ENCODE measurements around the gene SERTM1.

SERTM1 gene

GRCh38 chr13:36710396-36710795 lies 36.6 kb downstream of the SERTM1 start:
- no peak overlapping the region for H3K27ac ChIP-seq (ENCODE audit: low read depth, low read length, severe bottlenecking)
- H3K4me3 ChIP-seq (ENCODE audit: extremely low read depth, insufficient read depth, low read length, poor library complexity, severe bottlenecking) = no peak overlapping the region
- H3K36me3 ChIP-seq (ENCODE audit: control insufficient read depth, insufficient read depth, low read length) = no peaks in the 10 kb centered on the region
- H3K9me3 ChIP-seq (ENCODE audit: control insufficient read depth, low read length) = no peaks in the 10 kb centered on the region
- peaks cover 4% of the 10 kb centered on the region for H3K4me1 ChIP-seq (ENCODE audit: control insufficient read depth, insufficient read depth, low read length, poor library complexity, severe bottlenecking)
- 80 to 100% methylated on average over 3 of the region's 4 CpGs for WGBS, 2 experiments (ENCODE audit: insufficient coverage in 2 of 2)

GRCh38 chr13:36712290-36712689 lies 38.5 kb downstream of the SERTM1 start:
- Histone ChIP-seq H3K4me3 (ENCODE audit: extremely low read depth, insufficient read depth, low read length, poor library complexity, severe bottlenecking) (no peak overlapping the region), H3K27ac (ENCODE audit: low read depth, low read length, severe bottlenecking) (no peak overlapping the region), H3K4me1 (ENCODE audit: control insufficient read depth, insufficient read depth, low read length, poor library complexity, severe bottlenecking) (peaks cover 4% of the 10 kb centered on the region), H3K9me3 (ENCODE audit: control insufficient read depth, low read length) (no peaks in the 10 kb centered on the region), H3K36me3 (ENCODE audit: control insufficient read depth, insufficient read depth, low read length) (no peaks in the 10 kb centered on the region)
- 82 to 90% methylated on average over 1 to 2 of the region's 3 CpGs for WGBS, 2 experiments (ENCODE audit: insufficient coverage in 2 of 2)

- Histone ChIP-seq H3K4me1 (ENCODE audit: control insufficient read depth, insufficient read depth, low read length, poor library complexity, severe bottlenecking) (peaks cover 4% of the 10 kb centered on the region), H3K4me3 (ENCODE audit: extremely low read depth, insufficient read depth, low read length, poor library complexity, severe bottlenecking) (no peak overlapping the region), H3K9me3 (ENCODE audit: control insufficient read depth, low read length) (no peaks in the 10 kb centered on the region), H3K27ac (ENCODE audit: low read depth, low read length, severe bottlenecking) (no peak overlapping the region), H3K36me3 (ENCODE audit: control insufficient read depth, insufficient read depth, low read length) (no peaks in the 10 kb centered on the region)
- 81 to 84% methylated on average over 3 to 4 of the region's 5 CpGs for WGBS, 2 experiments (ENCODE audit: insufficient coverage in 2 of 2)
These were observed 39.0 kb downstream of the SERTM1 start for GRCh38 chr13:36712770-36713169.

GRCh38 chr13:36713887-36714286 lies 40.1 kb downstream of the SERTM1 start:
- Histone ChIP-seq H3K27ac (ENCODE audit: low read depth, low read length, severe bottlenecking) (no peak overlapping the region), H3K9me3 (ENCODE audit: control insufficient read depth, low read length) (no peaks in the 10 kb centered on the region), H3K36me3 (ENCODE audit: control insufficient read depth, insufficient read depth, low read length) (no peaks in the 10 kb centered on the region), H3K4me3 (ENCODE audit: extremely low read depth, insufficient read depth, low read length, poor library complexity, severe bottlenecking) (no peak overlapping the region), H3K4me1 (ENCODE audit: control insufficient read depth, insufficient read depth, low read length, poor library complexity, severe bottlenecking) (peaks cover 11% of the 10 kb centered on the region)
- WGBS, 2 experiments (ENCODE audit: insufficient coverage in 2 of 2) = no CpG with 5 or more reads among the region's 2 CpGs

GRCh38 chr13:36715841-36716240 lies 42.0 kb downstream of the SERTM1 start:
- no peaks in the 10 kb centered on the region for H3K9me3 ChIP-seq (ENCODE audit: control insufficient read depth, low read length)
- 57% methylated on average over 1 of the region's 1 CpG for WGBS, 2 experiments (ENCODE audit: insufficient coverage in 2 of 2)
- no peak overlapping the region for H3K27ac ChIP-seq (ENCODE audit: low read depth, low read length, severe bottlenecking)
- H3K4me3 ChIP-seq (ENCODE audit: extremely low read depth, insufficient read depth, low read length, poor library complexity, severe bottlenecking) = no peak overlapping the region
- peaks cover 11% of the 10 kb centered on the region for H3K4me1 ChIP-seq (ENCODE audit: control insufficient read depth, insufficient read depth, low read length, poor library complexity, severe bottlenecking)
- no peaks in the 10 kb centered on the region for H3K36me3 ChIP-seq (ENCODE audit: control insufficient read depth, insufficient read depth, low read length)

- Histone ChIP-seq H3K4me3 (ENCODE audit: extremely low read depth, insufficient read depth, low read length, poor library complexity, severe bottlenecking) (no peak overlapping the region), H3K36me3 (ENCODE audit: control insufficient read depth, insufficient read depth, low read length) (no peaks in the 10 kb centered on the region), H3K9me3 (ENCODE audit: control insufficient read depth, low read length) (no peaks in the 10 kb centered on the region), H3K27ac (ENCODE audit: low read depth, low read length, severe bottlenecking) (no peak overlapping the region), H3K4me1 (ENCODE audit: control insufficient read depth, insufficient read depth, low read length, poor library complexity, severe bottlenecking) (peaks cover 11% of the 10 kb centered on the region)
- WGBS, 2 experiments (ENCODE audit: insufficient coverage in 2 of 2) = 100% methylated on average over 1 of the region's 2 CpGs; no CpG with 5 or more reads in 1 of the 2 experiments
These were observed 43.2 kb downstream of the SERTM1 start for GRCh38 chr13:36717017-36717416.

- no peaks in the 10 kb centered on the region for H3K9me3 ChIP-seq (ENCODE audit: control insufficient read depth, low read length)
- H3K4me3 ChIP-seq (ENCODE audit: extremely low read depth, insufficient read depth, low read length, poor library complexity, severe bottlenecking) = no peak overlapping the region
- no peak overlapping the region for H3K27ac ChIP-seq (ENCODE audit: low read depth, low read length, severe bottlenecking)
- 100% methylated on average over 1 to 2 of the region's 3 CpGs for WGBS, 2 experiments (ENCODE audit: insufficient coverage in 2 of 2)
- H3K36me3 ChIP-seq (ENCODE audit: control insufficient read depth, insufficient read depth, low read length) = no peaks in the 10 kb centered on the region
- H3K4me1 ChIP-seq (ENCODE audit: control insufficient read depth, insufficient read depth, low read length, poor library complexity, severe bottlenecking) = peaks cover 7% of the 10 kb centered on the region
These were observed 44.2 kb downstream of the SERTM1 start for GRCh38 chr13:36717966-36718545.

GRCh38 chr13:36718686-36719085 lies 44.9 kb downstream of the SERTM1 start:
- Histone ChIP-seq H3K4me3 (ENCODE audit: extremely low read depth, insufficient read depth, low read length, poor library complexity, severe bottlenecking) (no peak overlapping the region), H3K27ac (ENCODE audit: low read depth, low read length, severe bottlenecking) (no peak overlapping the region), H3K36me3 (ENCODE audit: control insufficient read depth, insufficient read depth, low read length) (no peaks in the 10 kb centered on the region), H3K9me3 (ENCODE audit: control insufficient read depth, low read length) (no peaks in the 10 kb centered on the region), H3K4me1 (ENCODE audit: control insufficient read depth, insufficient read depth, low read length, poor library complexity, severe bottlenecking) (peaks cover 7% of the 10 kb centered on the region)
- WGBS, 2 experiments (ENCODE audit: insufficient coverage in 2 of 2) = 90 to 92% methylated on average over 4 of the region's 4 CpGs

- Histone ChIP-seq H3K27ac (ENCODE audit: low read depth, low read length, severe bottlenecking) (no peak overlapping the region), H3K36me3 (ENCODE audit: control insufficient read depth, insufficient read depth, low read length) (no peaks in the 10 kb centered on the region), H3K4me1 (ENCODE audit: control insufficient read depth, insufficient read depth, low read length, poor library complexity, severe bottlenecking) (no peaks in the 10 kb centered on the region), H3K9me3 (ENCODE audit: control insufficient read depth, low read length) (no peaks in the 10 kb centered on the region), H3K4me3 (ENCODE audit: extremely low read depth, insufficient read depth, low read length, poor library complexity, severe bottlenecking) (no peak overlapping the region)
- WGBS, 2 experiments (ENCODE audit: insufficient coverage in 2 of 2) = 89% methylated on average over 1 to 2 of the region's 2 CpGs
These were observed 50.3 kb downstream of the SERTM1 start for GRCh38 chr13:36724141-36724540.

GRCh38 chr13:36725936-36726335 lies 52.1 kb downstream of the SERTM1 start:
- H3K9me3 ChIP-seq (ENCODE audit: control insufficient read depth, low read length) = no peaks in the 10 kb centered on the region
- H3K4me3 ChIP-seq (ENCODE audit: extremely low read depth, insufficient read depth, low read length, poor library complexity, severe bottlenecking) = no peak overlapping the region
- no peak overlapping the region for H3K27ac ChIP-seq (ENCODE audit: low read depth, low read length, severe bottlenecking)
- WGBS, 2 experiments (ENCODE audit: insufficient coverage in 2 of 2) = 92 to 94% methylated on average over 2 of the region's 2 CpGs
- no peaks in the 10 kb centered on the region for H3K36me3 ChIP-seq (ENCODE audit: control insufficient read depth, insufficient read depth, low read length)
- H3K4me1 ChIP-seq (ENCODE audit: control insufficient read depth, insufficient read depth, low read length, poor library complexity, severe bottlenecking) = no peaks in the 10 kb centered on the region

- no peak overlapping the region for H3K4me3 ChIP-seq (ENCODE audit: extremely low read depth, insufficient read depth, low read length, poor library complexity, severe bottlenecking)
- no peaks in the 10 kb centered on the region for H3K9me3 ChIP-seq (ENCODE audit: control insufficient read depth, low read length)
- H3K27ac ChIP-seq (ENCODE audit: low read depth, low read length, severe bottlenecking) = peak overlapping the region; percentile 69
- 71 to 84% methylated on average over 2 of the region's 3 CpGs for WGBS, 2 experiments (ENCODE audit: insufficient coverage in 2 of 2)
- no peaks in the 10 kb centered on the region for H3K4me1 ChIP-seq (ENCODE audit: control insufficient read depth, insufficient read depth, low read length, poor library complexity, severe bottlenecking)
- H3K36me3 ChIP-seq (ENCODE audit: control insufficient read depth, insufficient read depth, low read length) = no peaks in the 10 kb centered on the region
These were observed 54.2 kb downstream of the SERTM1 start for GRCh38 chr13:36728006-36728405.

All from mesodermal cell (in vitro differentiated cells).